HG03565 (cell line): ENCODE results near the gene FUT3.

ENCODE experiments used
- ATAC-seq: cut with Tn5 transposase; IDR thresholded peaks from one replicate; pipeline ENCODE4 v1.9.1; 2021; ENCODE audit warnings: mild to moderate bottlenecking, moderate library complexity; ENCODE audit not compliant: unreplicated experiment

The FUT3 gene

GRCh38 chr19:5826531-5827341 lies 24.5 kb downstream of the FUT3 start:
- no peak for ATAC-seq

GRCh38 chr19:5825178-5825577 lies 26.1 kb downstream of the FUT3 start:
- ATAC-seq = no peak

GRCh38 chr19:5824751-5825150 lies 26.5 kb downstream of the FUT3 start:
- no peak for ATAC-seq

- no peak for ATAC-seq
These were observed 27.5 kb downstream of the FUT3 start for GRCh38 chr19:5823579-5824281.

- ATAC-seq = no peak
These were observed 28.9 kb downstream of the FUT3 start for GRCh38 chr19:5822181-5822844.

- no peak for ATAC-seq
These were observed 29.6 kb downstream of the FUT3 start for GRCh38 chr19:5821521-5822180.

- ATAC-seq = no peak
These were observed 30.5 kb downstream of the FUT3 start for GRCh38 chr19:5820785-5821184.

- ATAC-seq = no peak
These were observed 32.7 kb downstream of the FUT3 start for GRCh38 chr19:5818594-5818993.

- ATAC-seq = no peak
These were observed 34.0 kb downstream of the FUT3 start for GRCh38 chr19:5817218-5817617.

- ATAC-seq = no peak
These were observed 36.4 kb downstream of the FUT3 start for GRCh38 chr19:5814852-5815246.

GRCh38 chr19:5814123-5814851 lies 37.0 kb downstream of the FUT3 start:
- ATAC-seq = no peak

- no peak for ATAC-seq
These were observed 40.1 kb downstream of the FUT3 start for GRCh38 chr19:5811117-5811516.

- no peak for ATAC-seq
These were observed 41.8 kb downstream of the FUT3 start for GRCh38 chr19:5809469-5809868.

- no peak for ATAC-seq
These were observed 42.2 kb downstream of the FUT3 start for GRCh38 chr19:5809053-5809452.

- ATAC-seq = no peak
These were observed 43.0 kb downstream of the FUT3 start for GRCh38 chr19:5808120-5808816.

GRCh38 chr19:5806905-5807304 lies 44.3 kb downstream of the FUT3 start:
- no peak for ATAC-seq

- ATAC-seq = no peak
These were observed 45.1 kb downstream of the FUT3 start for GRCh38 chr19:5806133-5806489.

- ATAC-seq = no peak
These were observed 45.7 kb downstream of the FUT3 start for GRCh38 chr19:5805462-5806132.
